Choroid plexus epithelial cell (primary cell): Measurements from ENCODE around the gene LDHD.
"Not testable (repeated sequence)": the region's sequence is repeated elsewhere in the genome, so short reads cannot be mapped to it uniquely, and the experiment has no call there.

ENCODE experiments used
- DNase-seq: peaks from one replicate; pipeline ENCODE4 v3.0.0-alpha.2; 2010; ENCODE audit warnings: low read depth
- H3K4me3 ChIP-seq: 2 replicates; pipeline ENCODE4 v1.5.1; 2011; ENCODE audit warnings: low read depth, mild to moderate bottlenecking, control low read depth, low read length, moderate library complexity
- CTCF ChIP-seq: conservative IDR thresholded peaks from 2 replicates; pipeline ENCODE4 v1.5.1; 2011; ENCODE audit warnings: low read depth, mild to moderate bottlenecking, control low read depth, inconsistent platforms, low read length, moderate library complexity

The LDHD gene

GRCh38 chr16:75093598-75094540 is 22.7 kb downstream of the LDHD start:
- TF ChIP-seq CTCF, result no peak
- DNase-seq, result no peak
- no peak overlapping the region for H3K4me3 ChIP-seq

- no peak for TF ChIP-seq CTCF
- DNase-seq, result no peak
- no peak overlapping the region for H3K4me3 ChIP-seq
These were observed 23.8 kb downstream of the LDHD start for GRCh38 chr16:75092777-75093176.

GRCh38 chr16:75091619-75092018 is 25.0 kb downstream of the LDHD start:
- DNase-seq, H3K4me3 ChIP-seq: not testable (repeated sequence)

- DNase-seq, H3K4me3 ChIP-seq: not testable (repeated sequence)
These were observed 25.7 kb downstream of the LDHD start for GRCh38 chr16:75090899-75091298.

GRCh38 chr16:75089486-75090202 is 26.9 kb downstream of the LDHD start:
- H3K4me3 ChIP-seq, result no peak overlapping the region
- no peak for DNase-seq
- no peak for TF ChIP-seq CTCF

GRCh38 chr16:75088934-75089333 is 27.6 kb downstream of the LDHD start:
- no peak overlapping the region for H3K4me3 ChIP-seq
- TF ChIP-seq CTCF, result no peak
- no peak for DNase-seq

- no peak for DNase-seq
- no peak overlapping the region for H3K4me3 ChIP-seq
- no peak for TF ChIP-seq CTCF
These were observed 28.4 kb downstream of the LDHD start for GRCh38 chr16:75088216-75088615.
